GM11168 (cell line): ENCODE data around the gene RETREG1.

Experiments
- in situ Hi-C: fragments of 300-500 bp; cut with MboI; formaldehyde crosslinking; loops from one replicate; pipeline ENCODE4 v1.12.0; 2022; ENCODE audit warnings: low sequenced_read_pairs; ENCODE audit not compliant: unreplicated experiment

Gene RETREG1

GRCh38 chr5:16536818-16537217 is 80.0 kb downstream of the RETREG1 start:
- in situ Hi-C loops, result no loop called here

DNA sequence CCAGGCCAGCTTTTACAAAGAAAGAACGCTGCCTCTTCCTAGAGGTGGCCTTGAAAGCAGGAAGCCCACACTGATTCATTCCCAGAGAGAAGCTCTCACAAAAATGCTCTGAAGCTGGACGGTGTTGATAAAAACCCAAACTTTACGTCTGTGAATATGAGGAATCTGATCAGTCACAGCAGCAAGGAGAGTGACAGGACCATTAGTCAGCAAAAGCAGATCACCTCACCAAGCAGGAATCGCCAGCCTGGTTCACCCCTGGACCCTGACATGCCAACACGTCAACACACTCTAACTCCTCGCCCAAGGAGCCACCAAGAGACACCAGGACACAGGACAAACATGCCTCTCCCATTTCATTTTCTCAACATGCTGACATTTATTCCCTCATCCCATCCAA is 80.6 kb downstream of the RETREG1 start:
- in situ Hi-C loops, result no loop called here

GRCh38 chr5:16534280-16534679 is 82.5 kb downstream of the RETREG1 start:
- in situ Hi-C loops, result no loop called here

DNA sequence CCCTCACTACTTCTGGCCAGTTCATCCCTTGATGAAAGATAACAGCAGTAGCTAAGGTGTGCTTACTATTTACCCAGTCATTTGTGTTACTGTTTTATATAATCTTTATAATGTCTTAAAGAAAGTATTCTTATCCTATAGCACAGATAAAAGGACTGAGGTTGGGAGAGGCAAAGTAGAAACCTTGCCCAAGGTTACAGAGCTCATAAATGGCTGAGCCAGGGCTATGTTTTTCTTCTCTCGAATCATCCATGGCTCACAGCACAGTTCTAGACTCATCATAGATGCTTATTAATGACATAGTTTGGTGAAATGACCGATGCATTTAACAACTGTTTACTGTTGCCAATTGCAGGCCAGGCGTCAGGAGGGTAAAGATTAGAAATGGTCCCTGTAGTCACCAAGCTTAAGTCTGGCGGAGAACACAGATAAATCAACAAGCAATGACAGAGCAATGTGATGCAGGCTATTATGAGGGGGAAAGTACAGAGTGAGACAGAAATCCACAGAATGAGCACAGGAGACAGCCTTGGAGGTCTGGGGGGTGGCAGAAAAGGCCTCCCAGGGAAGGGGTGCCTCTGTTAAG is 85.6 kb downstream of the RETREG1 start:
- in situ Hi-C loops, result no loop called here

DNA sequence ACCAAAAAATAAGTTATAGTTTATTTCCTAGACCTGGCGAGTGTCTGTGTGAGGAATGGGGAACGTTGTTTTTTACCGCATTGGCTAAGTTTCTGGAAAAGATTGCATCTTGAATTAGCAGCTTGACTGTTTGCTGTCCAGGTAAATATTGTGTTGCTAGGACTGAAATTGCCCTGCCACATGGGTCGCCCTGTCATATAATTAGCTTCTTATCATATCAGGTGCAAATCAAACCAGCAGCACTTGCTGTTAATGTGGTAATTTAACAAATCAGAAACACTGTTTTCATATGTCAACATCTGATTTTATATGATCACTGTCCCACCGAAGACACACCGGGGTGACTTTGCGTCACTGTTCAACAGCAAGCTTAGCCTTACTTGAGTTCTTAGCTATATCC is 87.5 kb downstream of the RETREG1 start:
- in situ Hi-C loops, result no loop called here

DNA sequence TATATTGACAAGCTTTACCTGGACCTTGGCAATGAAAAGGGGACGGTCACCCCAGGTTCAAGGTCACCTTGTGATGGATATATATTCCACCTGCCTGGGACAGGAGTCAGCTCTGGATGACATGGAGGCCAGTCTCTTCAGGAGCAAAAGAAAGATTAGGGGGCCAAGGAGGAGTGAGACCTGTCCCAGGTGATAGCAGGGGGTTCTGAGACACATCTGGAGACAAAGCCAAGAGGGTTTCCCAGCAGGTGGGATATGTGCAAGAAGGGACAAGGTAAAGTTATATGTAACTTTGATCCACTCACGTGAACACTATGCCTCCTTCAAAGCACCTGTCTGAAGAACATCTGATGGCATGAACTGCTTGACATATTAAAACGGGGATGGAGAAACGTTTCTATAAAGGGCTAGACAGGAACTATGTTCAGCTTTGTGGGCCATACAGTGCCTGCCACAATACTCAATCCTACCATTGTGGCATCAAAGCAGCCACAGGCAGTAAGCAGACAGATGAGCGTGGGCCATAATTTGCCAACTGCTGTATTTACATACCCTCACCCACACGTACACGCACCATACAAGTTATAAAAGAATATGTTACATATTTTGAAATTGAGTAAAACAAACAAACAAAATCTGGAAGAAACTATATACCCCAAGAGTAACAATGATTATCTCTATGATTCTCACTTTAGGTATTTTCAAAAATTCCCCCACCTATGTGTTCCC is 88.3 kb downstream of the RETREG1 start:
- in situ Hi-C loops, result no loop called here

DNA sequence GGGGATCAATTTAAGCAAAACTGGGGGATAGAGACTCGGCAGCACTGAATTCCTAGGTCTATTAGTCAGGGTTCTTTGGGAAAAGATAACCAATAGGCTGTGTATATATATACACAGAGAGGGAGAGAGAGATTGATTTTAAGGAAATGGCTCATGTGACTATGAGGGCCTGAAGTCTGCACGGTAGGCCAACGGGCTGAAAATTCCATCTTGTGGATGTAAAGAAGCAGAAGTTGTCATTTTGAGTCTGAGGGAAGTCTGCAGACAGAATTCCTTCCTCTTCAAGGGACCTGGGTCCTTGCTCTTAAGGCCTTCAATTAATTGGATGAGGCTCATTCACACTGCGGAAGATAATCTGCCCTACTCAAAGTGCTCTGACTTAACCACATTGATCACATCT is 91.1 kb downstream of the RETREG1 start:
- in situ Hi-C loops, result no loop called here

DNA sequence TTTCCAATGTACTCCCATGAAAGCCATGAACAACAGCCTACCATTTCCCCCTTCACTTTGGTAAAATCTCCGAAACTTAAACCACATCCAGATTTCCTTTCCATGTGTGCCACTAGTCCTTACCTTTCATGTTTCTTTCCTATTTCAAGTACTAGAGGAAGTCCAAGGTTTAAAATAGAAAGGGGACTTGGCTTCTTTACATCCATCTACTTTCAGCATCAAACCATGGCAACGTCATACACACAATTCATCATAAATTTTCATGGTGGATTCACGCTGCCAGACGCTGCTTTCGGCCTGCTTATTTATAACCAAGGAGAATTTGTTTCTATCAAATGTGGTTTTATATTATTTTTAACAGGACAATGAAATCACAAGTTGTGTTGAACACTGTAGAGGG is 92.5 kb downstream of the RETREG1 start:
- in situ Hi-C loops, result no loop called here

GRCh38 chr5:16521521-16522483 is 95.0 kb downstream of the RETREG1 start:
- in situ Hi-C loops, result no loop called here

- in situ Hi-C loops, result no loop called here
Measured at GRCh38 chr5:16520841-16521240, 96.0 kb downstream of the RETREG1 start.

- in situ Hi-C loops, result no loop called here
Measured at GRCh38 chr5:16519435-16519834, 97.4 kb downstream of the RETREG1 start.

- in situ Hi-C loops, result no loop called here
Measured at GRCh38 chr5:16518606-16519005, 98.2 kb downstream of the RETREG1 start.

DNA sequence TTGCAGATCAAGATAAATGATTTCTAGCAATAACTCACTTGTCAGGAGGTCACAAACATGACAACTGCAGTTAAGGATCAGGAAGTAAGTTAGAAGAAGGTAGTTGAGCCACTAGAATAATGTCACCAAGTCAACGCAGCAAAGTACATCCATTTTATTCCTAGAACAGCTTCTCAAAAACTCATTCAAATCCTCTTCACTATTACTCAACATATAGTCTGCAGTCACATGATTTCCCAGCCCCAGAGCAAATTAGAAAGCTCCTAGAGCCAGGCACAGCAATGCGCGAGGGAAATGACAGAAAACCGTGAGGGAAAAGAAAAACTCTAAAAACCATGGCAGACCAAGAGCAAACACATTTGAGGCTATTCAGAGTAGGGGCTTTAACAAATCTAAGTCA is 101.3 kb downstream of the RETREG1 start:
- in situ Hi-C loops, result no loop called here

- in situ Hi-C loops, result no loop called here
Measured at GRCh38 chr5:16510098-16510497, 106.7 kb downstream of the RETREG1 start.

DNA sequence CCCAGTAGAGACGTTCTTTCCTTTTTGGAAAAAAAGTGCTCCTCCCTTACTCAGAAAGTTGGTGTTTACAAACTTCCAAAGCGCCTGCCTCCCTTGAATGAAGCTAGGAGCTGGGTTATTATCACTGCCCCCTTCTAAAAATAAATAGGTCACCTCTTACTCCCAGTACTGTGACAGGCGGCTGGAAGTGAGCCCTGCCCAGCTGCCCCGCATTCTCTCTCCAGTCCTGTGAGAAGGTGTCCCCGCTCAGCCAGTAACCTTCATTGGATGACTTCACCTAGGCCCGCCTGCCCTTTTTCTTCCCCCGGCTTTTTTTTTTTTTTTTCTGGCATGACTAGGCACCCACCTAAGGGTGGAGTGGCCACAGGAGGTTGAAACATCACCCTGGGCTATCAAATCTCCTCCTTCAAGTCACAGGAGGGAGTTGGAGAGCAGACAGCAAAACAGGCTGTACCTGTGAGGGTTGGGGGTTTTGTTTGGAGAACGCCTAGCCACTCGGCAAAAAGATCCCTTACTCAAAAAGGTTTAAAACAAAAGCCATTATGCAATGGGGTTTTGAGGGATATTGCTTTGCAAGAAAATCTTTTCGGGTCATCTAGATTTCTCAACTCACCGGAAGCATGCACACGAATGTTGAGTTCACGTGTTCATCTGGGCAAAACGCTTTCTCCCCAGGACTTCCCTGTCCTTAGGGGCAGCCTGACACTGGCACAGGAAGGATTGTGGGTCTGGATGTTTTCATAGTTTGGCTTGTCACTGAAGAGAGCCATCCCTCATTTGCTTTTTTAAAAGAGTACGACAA is 107.9 kb downstream of the RETREG1 start:
- in situ Hi-C loops, result no loop called here

DNA sequence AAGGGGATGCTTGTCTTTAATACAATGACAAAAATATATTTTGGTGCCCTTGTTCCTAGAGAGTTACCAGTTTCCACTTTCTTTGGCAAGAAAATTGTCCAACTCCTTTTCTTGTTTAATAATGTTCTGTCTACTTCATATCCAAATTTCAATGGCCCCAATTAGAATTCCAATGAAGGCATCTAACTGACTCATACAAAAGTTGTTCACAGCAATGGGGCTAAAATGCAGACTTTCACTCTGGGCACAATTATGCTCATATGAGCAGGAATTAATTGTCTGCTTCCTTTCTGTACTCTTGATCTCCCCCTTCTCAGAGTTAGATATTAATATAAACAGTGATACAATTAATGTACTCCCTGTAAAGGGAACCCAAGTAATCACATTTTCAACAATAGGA is 109.1 kb downstream of the RETREG1 start:
- in situ Hi-C loops, result no loop called here

GRCh38 chr5:16505904-16506303 is 110.9 kb downstream of the RETREG1 start:
- in situ Hi-C loops, result no loop called here

GRCh38 chr5:16505140-16505891 is 111.5 kb downstream of the RETREG1 start:
- in situ Hi-C loops, result no loop called here

GRCh38 chr5:16504571-16504970 is 112.2 kb downstream of the RETREG1 start:
- in situ Hi-C loops, result no loop called here

GRCh38 chr5:16502866-16503265 is 113.9 kb downstream of the RETREG1 start:
- in situ Hi-C loops, result no loop called here
